ENCODE measurements around the gene SYTL3.
"Not testable (repeated sequence)": the region's sequence is repeated elsewhere in the genome, so short reads cannot be mapped to it uniquely, and the experiment has no call there.

The SYTL3 gene

GRCh38 chr6:158686791-158687381, 37.0 kb downstream of the SYTL3 start:
- no peak for DNase-seq (ENCODE audit: low read depth)
- H3K4me3 ChIP-seq (ENCODE audit: low read depth, low read length), result no peak overlapping the region
- in situ Hi-C loops (cut with HindIII; ENCODE audit: low sequenced_read_pairs), result no loop called here
- no peak for TF ChIP-seq CTCF (IDR thresholded peaks at IDR 0.05; ENCODE audit: low read depth, low read length, missing control alignments)

DNA sequence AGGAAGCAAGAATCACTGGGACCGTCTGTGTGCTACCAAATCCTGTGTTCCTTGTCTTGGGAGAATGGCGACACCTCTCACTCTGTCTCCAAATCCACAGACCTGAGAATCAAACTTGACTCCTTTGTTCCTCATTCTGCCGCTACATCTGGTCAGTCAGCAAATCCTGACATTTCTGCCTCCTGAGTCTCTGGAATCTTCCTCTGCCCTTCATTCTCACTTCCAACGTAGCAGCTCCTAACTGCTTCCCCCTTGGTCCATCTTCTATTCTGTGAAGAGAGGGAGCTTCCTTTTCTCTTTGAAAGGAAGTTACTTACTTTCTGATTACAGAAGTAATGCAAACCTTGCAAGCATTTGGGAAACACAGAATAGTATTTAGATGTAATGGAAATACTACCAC, 37.7 kb downstream of the SYTL3 start:
- in situ Hi-C loops (cut with HindIII; ENCODE audit: low sequenced_read_pairs), result no loop called here
- DNase-seq (ENCODE audit: low read depth), result no peak
- TF ChIP-seq CTCF (IDR thresholded peaks at IDR 0.05; ENCODE audit: low read depth, low read length, missing control alignments), result no peak
- H3K4me3 ChIP-seq (ENCODE audit: low read depth, low read length), result no peak overlapping the region

- in situ Hi-C loops (cut with HindIII; ENCODE audit: low sequenced_read_pairs), result no loop called here
- no peak for TF ChIP-seq CTCF (IDR thresholded peaks at IDR 0.05; ENCODE audit: low read depth, low read length, missing control alignments)
- H3K4me3 ChIP-seq (ENCODE audit: low read depth, low read length), result no peak overlapping the region
- DNase-seq (ENCODE audit: low read depth), result no peak
Observed at GRCh38 chr6:158688860-158689259, 39.0 kb downstream of the SYTL3 start.

DNA sequence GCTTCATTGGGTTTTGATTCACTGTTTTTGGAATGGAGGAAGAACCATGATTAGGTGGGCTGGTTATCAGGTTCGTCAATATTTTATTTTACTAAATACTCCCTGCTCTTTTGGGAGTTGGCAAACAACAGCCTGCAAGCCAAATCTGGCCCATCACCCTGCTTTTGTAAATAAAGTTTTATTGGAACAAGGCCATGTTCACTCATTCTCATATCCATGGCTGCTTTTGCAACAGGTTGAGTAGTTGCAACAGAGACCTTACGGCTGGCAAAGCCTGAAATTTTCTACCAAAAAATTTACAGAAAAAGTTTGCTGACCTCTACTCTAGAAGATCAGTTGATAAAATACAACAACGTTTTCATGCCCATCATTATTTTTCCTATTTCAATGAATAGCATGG, 45.1 kb downstream of the SYTL3 start:
- DNase-seq (ENCODE audit: low read depth), result no peak
- no peak overlapping the region for H3K4me3 ChIP-seq (ENCODE audit: low read depth, low read length)
- in situ Hi-C loops (cut with HindIII; ENCODE audit: low sequenced_read_pairs), result no loop called here
- TF ChIP-seq CTCF (IDR thresholded peaks at IDR 0.05; ENCODE audit: low read depth, low read length, missing control alignments), result no peak

DNA sequence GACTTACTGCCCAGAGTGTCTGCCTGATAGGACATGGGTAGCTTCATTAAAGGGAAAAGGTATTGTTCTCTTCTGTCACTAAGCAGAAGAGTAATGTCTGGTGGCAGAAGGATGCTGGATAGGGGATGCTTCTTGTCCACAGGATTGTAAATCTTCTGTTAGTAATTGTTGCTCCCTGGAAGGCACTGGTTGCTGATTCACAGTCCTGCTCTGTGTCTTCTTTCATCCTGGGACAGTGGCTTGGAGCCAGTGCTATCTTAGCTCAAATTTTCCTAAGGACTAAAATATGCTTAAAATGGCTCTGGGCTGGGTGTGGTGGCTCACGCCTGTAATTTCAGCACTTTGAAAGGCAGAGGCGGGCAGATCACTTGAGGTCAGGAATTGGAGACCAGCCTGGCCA, 48.0 kb downstream of the SYTL3 start:
- DNase-seq (ENCODE audit: low read depth), result no peak
- no peak overlapping the region for H3K4me3 ChIP-seq (ENCODE audit: low read depth, low read length)
- TF ChIP-seq CTCF (IDR thresholded peaks at IDR 0.05; ENCODE audit: low read depth, low read length, missing control alignments), result no peak
- in situ Hi-C loops (cut with HindIII; ENCODE audit: low sequenced_read_pairs), result no loop called here

DNA sequence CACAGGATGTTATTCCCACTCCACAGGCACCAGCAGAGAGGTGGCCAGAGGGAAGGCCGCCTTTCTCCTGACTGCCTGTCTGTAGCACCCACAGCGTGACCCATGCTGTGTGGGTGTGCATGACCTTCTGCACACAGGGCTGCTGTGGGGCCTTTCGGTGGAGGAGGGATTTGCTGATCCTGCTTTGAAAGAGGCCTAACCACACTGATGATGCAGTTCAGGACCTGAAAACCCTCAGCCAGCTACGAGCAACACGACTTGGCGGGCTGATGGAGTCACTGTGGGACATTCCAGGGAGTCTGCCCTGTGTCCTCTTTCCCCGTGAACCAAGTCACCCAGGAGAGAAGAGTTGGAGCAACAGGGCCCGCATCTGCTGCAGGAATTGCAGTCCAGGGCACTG, 49.1 kb downstream of the SYTL3 start:
- TF ChIP-seq CTCF (IDR thresholded peaks at IDR 0.05; ENCODE audit: low read depth, low read length, missing control alignments), result no peak
- no peak for DNase-seq (ENCODE audit: low read depth)
- no peak overlapping the region for H3K4me3 ChIP-seq (ENCODE audit: low read depth, low read length)
- in situ Hi-C loops (cut with HindIII; ENCODE audit: low sequenced_read_pairs), result no loop called here

- in situ Hi-C loops (cut with HindIII; ENCODE audit: low sequenced_read_pairs); DNase-seq (ENCODE audit: low read depth); H3K4me3 ChIP-seq (ENCODE audit: low read depth, low read length): not testable (repeated sequence)
Observed at GRCh38 chr6:158701268-158701667, 51.4 kb downstream of the SYTL3 start.
